Measurements from ENCODE around the gene SLC16A5.
"Not testable (repeated sequence)": the region's sequence is repeated elsewhere in the genome, so short reads cannot be mapped to it uniquely, and the experiment has no call there.

SLC16A5 gene

DNA sequence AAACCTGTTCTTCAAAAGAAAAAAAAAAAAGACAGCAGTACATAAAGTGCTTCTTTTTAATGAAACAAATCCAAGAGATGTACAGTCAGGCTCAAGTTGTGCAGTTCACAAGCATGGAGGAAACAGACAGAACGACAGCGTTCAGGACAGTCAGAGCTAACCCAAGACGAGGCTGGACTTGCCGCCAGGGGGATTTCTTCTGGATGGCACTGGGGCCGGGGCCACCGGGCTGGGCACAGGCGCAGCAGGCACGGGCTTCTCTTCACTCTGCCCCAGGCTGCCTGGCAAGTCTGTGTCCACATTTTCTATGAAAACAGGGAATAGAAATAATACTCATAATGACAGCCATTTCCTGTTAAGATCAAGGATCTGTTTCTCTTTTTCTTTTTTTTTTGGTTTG, 48.2 kb downstream of the SLC16A5 start:
- Histone ChIP-seq H4K8ac (ENCODE audit: low read depth, low read length) (no peak overlapping the region), H3K14ac (ENCODE audit: low read length) (no peak overlapping the region), H2BK12ac (ENCODE audit: low read length) (no peak overlapping the region), H3K27me3 (ENCODE audit: control insufficient read depth in 3 of 3, insufficient read depth in 3 of 3, low read depth in 1 of 3, low read length in 3 of 3) (no peaks in the 10 kb centered on the region), H3K9ac (ENCODE audit: low read depth, low read length, poor library complexity) (no peak overlapping the region), H2AK5ac (ENCODE audit: low read depth, low read length) (no peak overlapping the region), H3K23ac (ENCODE audit: low read depth, low read length, poor library complexity) (no peak overlapping the region), H2BK15ac (ENCODE audit: low read length) (no peak overlapping the region), H3K4me2 (ENCODE audit: insufficient read depth, low read length, poor library complexity, severe bottlenecking) (no peak overlapping the region), H2BK120ac (ENCODE audit: low read depth, low read length) (no peak overlapping the region), H3K9me3 (replicated peaks in 1 of 2; ENCODE audit: control insufficient read depth in 2 of 2, insufficient read depth in 1 of 2, low read depth in 1 of 2, low read length in 2 of 2) (no peaks in the 10 kb centered on the region), H2AFZ (ENCODE audit: low read length) (no peak overlapping the region), H3K4me3 (ENCODE audit: low read length in 2 of 2) (no peak overlapping the region), H3K27ac (replicated peaks; ENCODE audit: low read length) (no peak overlapping the region), H2BK5ac (ENCODE audit: low read length) (no peak overlapping the region), H4K91ac (ENCODE audit: low read depth, low read length, poor library complexity) (no peak overlapping the region), H3K79me1 (ENCODE audit: low read depth, low read length) (peaks cover 3% of the 10 kb centered on the region), H3K36me3 (replicated peaks in 1 of 2; ENCODE audit: control insufficient read depth in 2 of 2, insufficient read depth in 2 of 2, low read length in 2 of 2) (peaks cover 27 to 64% of the 10 kb centered on the region in 2 donors), H3K4ac (ENCODE audit: low read length) (no peak overlapping the region), H3K18ac (ENCODE audit: low read length) (no peak overlapping the region), H3K4me1 (ENCODE audit: control insufficient read depth in 2 of 2, insufficient read depth in 1 of 2, low read depth in 1 of 2, low read length in 2 of 2) (no peaks in the 10 kb centered on the region)
- no peak for DNase-seq (ENCODE audit: low spot score)
- no CpG with 5 or more reads among the region's 8 CpGs for WGBS, 2 donors (ENCODE audit: extremely low coverage in 2 of 2, insufficient read length in 2 of 2, insufficient replicate concordance in 1 of 2)

DNA sequence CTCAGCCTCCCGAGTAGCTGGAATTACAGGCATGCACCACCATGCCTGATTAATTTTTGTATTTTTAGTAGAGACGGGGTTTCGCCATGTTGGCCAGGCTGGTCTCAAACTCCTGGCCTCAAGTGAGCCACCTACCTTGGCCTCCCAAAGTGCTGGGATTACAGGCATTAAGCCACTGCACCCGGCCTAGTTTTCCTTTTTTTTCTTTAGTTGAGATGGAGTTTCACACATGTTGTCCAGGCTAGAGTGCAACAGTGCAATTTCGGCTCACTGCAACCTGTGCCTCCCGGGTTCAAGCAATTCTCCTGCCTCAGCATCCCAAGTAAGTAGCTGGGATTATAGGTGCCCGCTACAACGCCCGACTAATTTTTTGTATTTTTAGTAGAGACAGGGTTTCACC, 50.0 kb downstream of the SLC16A5 start:
- not testable (repeated sequence) for H2BK5ac ChIP-seq (ENCODE audit: low read length); H4K8ac ChIP-seq (ENCODE audit: low read depth, low read length); DNase-seq (ENCODE audit: low spot score); H3K27ac ChIP-seq (replicated peaks; ENCODE audit: low read length); H4K91ac ChIP-seq (ENCODE audit: low read depth, low read length, poor library complexity); H3K14ac ChIP-seq (ENCODE audit: low read length); H3K23ac ChIP-seq (ENCODE audit: low read depth, low read length, poor library complexity); H3K9me3 ChIP-seq (replicated peaks in 1 of 2; ENCODE audit: control insufficient read depth in 2 of 2, insufficient read depth in 1 of 2, low read depth in 1 of 2, low read length in 2 of 2); H3K4me2 ChIP-seq (ENCODE audit: insufficient read depth, low read length, poor library complexity, severe bottlenecking); H3K9ac ChIP-seq (ENCODE audit: low read depth, low read length, poor library complexity); H2BK15ac ChIP-seq (ENCODE audit: low read length); H2BK12ac ChIP-seq (ENCODE audit: low read length); H3K4ac ChIP-seq (ENCODE audit: low read length); H2AFZ ChIP-seq (ENCODE audit: low read length); H3K27me3 ChIP-seq (ENCODE audit: control insufficient read depth in 3 of 3, insufficient read depth in 3 of 3, low read depth in 1 of 3, low read length in 3 of 3); H3K79me1 ChIP-seq (ENCODE audit: low read depth, low read length); H2AK5ac ChIP-seq (ENCODE audit: low read depth, low read length); H2BK120ac ChIP-seq (ENCODE audit: low read depth, low read length); H3K4me1 ChIP-seq (ENCODE audit: control insufficient read depth in 2 of 2, insufficient read depth in 1 of 2, low read depth in 1 of 2, low read length in 2 of 2); H3K4me3 ChIP-seq (ENCODE audit: low read length in 2 of 2); H3K18ac ChIP-seq (ENCODE audit: low read length)
- H3K36me3 ChIP-seq (replicated peaks in 1 of 2; ENCODE audit: control insufficient read depth in 2 of 2, insufficient read depth in 2 of 2, low read length in 2 of 2), result peaks cover 34 to 80% of the 10 kb centered on the region in 2 donors
- WGBS, 2 donors (ENCODE audit: extremely low coverage in 2 of 2, insufficient read length in 2 of 2, insufficient replicate concordance in 1 of 2), result no CpG with 5 or more reads among the region's 9 CpGs

DNA sequence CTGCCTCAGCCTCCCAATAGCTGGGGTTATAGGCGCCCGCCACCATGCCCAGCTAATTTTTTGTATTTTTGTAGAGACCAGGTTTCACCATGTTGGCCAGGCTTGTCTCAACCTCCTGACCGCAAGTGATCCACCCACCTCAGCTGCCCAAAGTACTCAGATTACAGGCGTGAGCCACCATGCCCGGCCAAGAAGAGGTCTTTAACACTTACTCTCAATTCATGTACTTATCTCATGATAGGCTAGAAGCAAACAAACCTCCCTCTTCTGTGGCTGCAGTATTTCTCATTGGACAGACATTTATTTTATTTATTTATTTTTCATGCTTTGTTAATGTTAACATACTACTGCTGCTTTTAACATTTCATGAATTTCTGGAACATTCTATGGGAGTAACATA, 50.8 kb downstream of the SLC16A5 start:
- H3K4ac ChIP-seq (ENCODE audit: low read length), result no peak overlapping the region
- H2BK5ac ChIP-seq (ENCODE audit: low read length), result no peak overlapping the region
- WGBS, 2 donors (ENCODE audit: extremely low coverage in 2 of 2, insufficient read length in 2 of 2, insufficient replicate concordance in 1 of 2), result no CpG with 5 or more reads among the region's 5 CpGs
- no peak overlapping the region for H2BK15ac ChIP-seq (ENCODE audit: low read length)
- no peak overlapping the region for H3K4me3 ChIP-seq (ENCODE audit: low read length in 2 of 2)
- H3K9me3 ChIP-seq (replicated peaks in 1 of 2; ENCODE audit: control insufficient read depth in 2 of 2, insufficient read depth in 1 of 2, low read depth in 1 of 2, low read length in 2 of 2), result no peaks in the 10 kb centered on the region
- no peak overlapping the region for H2AK5ac ChIP-seq (ENCODE audit: low read depth, low read length)
- H2AFZ ChIP-seq (ENCODE audit: low read length), result no peak overlapping the region
- H3K18ac ChIP-seq (ENCODE audit: low read length), result no peak overlapping the region
- no peak overlapping the region for H3K9ac ChIP-seq (ENCODE audit: low read depth, low read length, poor library complexity)
- H2BK12ac ChIP-seq (ENCODE audit: low read length), result no peak overlapping the region
- H3K4me2 ChIP-seq (ENCODE audit: insufficient read depth, low read length, poor library complexity, severe bottlenecking), result no peak overlapping the region
- no peak for DNase-seq (ENCODE audit: low spot score)
- peaks cover 4% of the 10 kb centered on the region for H3K79me1 ChIP-seq (ENCODE audit: low read depth, low read length)
- H3K27ac ChIP-seq (replicated peaks; ENCODE audit: low read length), result no peak overlapping the region
- H3K27me3 ChIP-seq (ENCODE audit: control insufficient read depth in 3 of 3, insufficient read depth in 3 of 3, low read depth in 1 of 3, low read length in 3 of 3), result no peaks in the 10 kb centered on the region
- no peak overlapping the region for H2BK120ac ChIP-seq (ENCODE audit: low read depth, low read length)
- H3K36me3 ChIP-seq (replicated peaks in 1 of 2; ENCODE audit: control insufficient read depth in 2 of 2, insufficient read depth in 2 of 2, low read length in 2 of 2), result peaks cover 38 to 87% of the 10 kb centered on the region in 2 donors
- H4K91ac ChIP-seq (ENCODE audit: low read depth, low read length, poor library complexity), result no peak overlapping the region
- no peak overlapping the region for H3K14ac ChIP-seq (ENCODE audit: low read length)
- H3K23ac ChIP-seq (ENCODE audit: low read depth, low read length, poor library complexity), result no peak overlapping the region
- no peaks in the 10 kb centered on the region for H3K4me1 ChIP-seq (ENCODE audit: control insufficient read depth in 2 of 2, insufficient read depth in 1 of 2, low read depth in 1 of 2, low read length in 2 of 2)
- no peak overlapping the region for H4K8ac ChIP-seq (ENCODE audit: low read depth, low read length)

DNA sequence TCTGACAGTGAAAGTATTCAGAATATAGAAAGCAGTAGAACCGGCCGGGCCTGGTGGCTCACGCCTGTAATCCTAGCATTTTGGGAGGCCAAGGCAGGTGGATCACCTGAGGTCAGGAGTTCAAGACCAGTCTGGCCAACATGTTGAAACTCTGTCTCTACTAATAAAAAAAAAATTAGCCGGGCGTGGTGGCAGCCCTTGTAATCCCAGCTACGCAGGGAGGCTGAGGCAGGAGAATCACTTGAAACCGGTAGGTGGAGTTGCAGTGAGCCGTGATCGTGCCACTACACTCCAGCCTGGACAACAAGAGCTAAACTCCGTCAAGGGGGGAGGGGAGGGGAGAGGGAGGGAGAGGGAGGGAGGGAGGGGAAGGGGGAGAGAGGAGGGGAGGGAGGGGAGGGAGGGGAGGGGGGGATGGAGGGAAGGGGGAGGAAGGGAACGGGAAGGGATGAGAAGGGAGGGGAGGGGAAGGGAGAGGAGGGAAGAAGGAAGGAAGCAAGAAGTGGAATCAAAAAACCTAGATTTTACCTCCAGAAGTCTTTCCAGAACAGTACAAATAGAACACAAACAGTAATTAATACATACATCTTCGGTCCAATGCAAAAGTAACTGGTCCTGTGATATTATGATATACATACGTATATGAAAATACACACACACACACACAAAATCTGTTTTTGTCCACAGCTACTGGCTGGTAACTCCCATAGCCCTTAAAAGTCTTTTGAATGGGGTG, 54.6 kb downstream of the SLC16A5 start:
- Histone ChIP-seq H3K4me2 (ENCODE audit: insufficient read depth, low read length, poor library complexity, severe bottlenecking) (no peak overlapping the region), H3K4me3 (ENCODE audit: low read length in 2 of 2) (no peak overlapping the region), H3K9me3 (replicated peaks in 1 of 2; ENCODE audit: control insufficient read depth in 2 of 2, insufficient read depth in 1 of 2, low read depth in 1 of 2, low read length in 2 of 2) (no peaks in the 10 kb centered on the region), H2AFZ (ENCODE audit: low read length) (no peak overlapping the region), H4K91ac (ENCODE audit: low read depth, low read length, poor library complexity) (no peak overlapping the region), H4K8ac (ENCODE audit: low read depth, low read length) (no peak overlapping the region), H3K27me3 (ENCODE audit: control insufficient read depth in 3 of 3, insufficient read depth in 3 of 3, low read depth in 1 of 3, low read length in 3 of 3) (no peaks in the 10 kb centered on the region), H3K9ac (ENCODE audit: low read depth, low read length, poor library complexity) (no peak overlapping the region), H3K14ac (ENCODE audit: low read length) (no peak overlapping the region), H2BK15ac (ENCODE audit: low read length) (no peak overlapping the region), H3K27ac (replicated peaks; ENCODE audit: low read length) (no peak overlapping the region), H2BK5ac (ENCODE audit: low read length) (no peak overlapping the region), H2BK120ac (ENCODE audit: low read depth, low read length) (no peak overlapping the region), H3K36me3 (replicated peaks in 1 of 2; ENCODE audit: control insufficient read depth in 2 of 2, insufficient read depth in 2 of 2, low read length in 2 of 2) (peaks cover 58 to 97% of the 10 kb centered on the region in 2 donors), H3K4ac (ENCODE audit: low read length) (no peak overlapping the region), H3K18ac (ENCODE audit: low read length) (no peak overlapping the region), H3K23ac (ENCODE audit: low read depth, low read length, poor library complexity) (no peak overlapping the region), H2AK5ac (ENCODE audit: low read depth, low read length) (no peak overlapping the region), H3K4me1 (ENCODE audit: control insufficient read depth in 2 of 2, insufficient read depth in 1 of 2, low read depth in 1 of 2, low read length in 2 of 2) (no peaks in the 10 kb centered on the region), H2BK12ac (ENCODE audit: low read length) (no peak overlapping the region), H3K79me1 (ENCODE audit: low read depth, low read length) (peaks cover 8% of the 10 kb centered on the region)
- DNase-seq (ENCODE audit: low spot score), result no peak
- 100% methylated on average over 1 of the region's 13 CpGs; no CpG with 5 or more reads in 1 of the 2 donors for WGBS, 2 donors (ENCODE audit: extremely low coverage in 2 of 2, insufficient read length in 2 of 2, insufficient replicate concordance in 1 of 2)

Data from neuronal stem cell (in vitro differentiated cells).